ENCODE results near the gene MALT1. TPM values are rescaled to one million over a fixed set of nuclear protein-coding genes. Genes with fewer than 3 reads are reported as not detected.

The MALT1 gene
- total RNA-seq, 4 donors from 2014 or later, result 18.3 to 27.5 (median 22.6) TPM

DNA sequence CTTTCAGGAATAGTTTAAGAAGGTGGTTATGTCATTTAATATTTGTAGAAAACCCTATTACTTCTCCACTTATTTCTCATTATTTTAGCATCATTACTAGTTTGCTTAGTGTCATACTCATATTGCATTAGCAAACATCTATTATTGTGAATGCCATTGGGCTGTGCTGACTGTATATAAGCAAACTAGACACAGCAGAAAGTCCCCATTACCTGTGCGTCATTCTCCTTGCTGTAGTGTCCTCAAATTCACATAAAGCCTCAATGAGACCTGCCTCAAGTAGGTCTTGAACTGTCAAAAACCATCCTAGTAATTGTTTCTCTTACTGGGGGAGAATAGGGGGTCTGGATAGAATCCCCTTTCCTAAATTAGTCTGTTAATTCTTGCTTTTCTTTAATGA lies 43.6 kb downstream of the MALT1 start:
- no peaks in the 10 kb centered on the region for H3K9me3 ChIP-seq
- intact Hi-C loops (cut with DNase I), result no loop called here
- H3K27me3 ChIP-seq, result no peaks in the 10 kb centered on the region
- TF ChIP-seq POLR2AphosphoS5 (IDR thresholded peaks at IDR 0.05) (no peak), EP300 (IDR thresholded peaks at IDR 0.05) (no peak), POLR2A (IDR thresholded peaks at IDR 0.05; ENCODE audit: low read depth) (no peak)
- TF ChIP-seq, protein P1, sequence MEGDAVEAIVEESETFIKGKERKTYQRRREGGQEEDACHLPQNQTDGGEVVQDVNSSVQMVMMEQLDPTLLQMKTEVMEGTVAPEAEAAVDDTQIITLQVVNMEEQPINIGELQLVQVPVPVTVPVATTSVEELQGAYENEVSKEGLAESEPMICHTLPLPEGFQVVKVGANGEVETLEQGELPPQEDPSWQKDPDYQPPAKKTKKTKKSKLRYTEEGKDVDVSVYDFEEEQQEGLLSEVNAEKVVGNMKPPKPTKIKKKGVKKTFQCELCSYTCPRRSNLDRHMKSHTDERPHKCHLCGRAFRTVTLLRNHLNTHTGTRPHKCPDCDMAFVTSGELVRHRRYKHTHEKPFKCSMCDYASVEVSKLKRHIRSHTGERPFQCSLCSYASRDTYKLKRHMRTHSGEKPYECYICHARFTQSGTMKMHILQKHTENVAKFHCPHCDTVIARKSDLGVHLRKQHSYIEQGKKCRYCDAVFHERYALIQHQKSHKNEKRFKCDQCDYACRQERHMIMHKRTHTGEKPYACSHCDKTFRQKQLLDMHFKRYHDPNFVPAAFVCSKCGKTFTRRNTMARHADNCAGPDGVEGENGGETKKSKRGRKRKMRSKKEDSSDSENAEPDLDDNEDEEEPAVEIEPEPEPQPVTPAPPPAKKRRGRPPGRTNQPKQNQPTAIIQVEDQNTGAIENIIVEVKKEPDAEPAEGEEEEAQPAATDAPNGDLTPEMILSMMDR (IDR thresholded peaks at IDR 0.05), result no peak
- H3K27ac ChIP-seq (replicated peaks in 1 of 4), result no peak overlapping the region
- 100% methylated on average over 1 of the region's 1 CpG for WGBS
- H3K4me3 ChIP-seq, result no peak overlapping the region
- peaks cover 0 to 6% (median 3%) of the 10 kb centered on the region in 4 donors for H3K4me1 ChIP-seq
- peaks cover 0 to 30% (median 6%) of the 10 kb centered on the region in 4 donors for H3K36me3 ChIP-seq
- no peak for DNase-seq (ENCODE audit: extremely low spot score)

DNA sequence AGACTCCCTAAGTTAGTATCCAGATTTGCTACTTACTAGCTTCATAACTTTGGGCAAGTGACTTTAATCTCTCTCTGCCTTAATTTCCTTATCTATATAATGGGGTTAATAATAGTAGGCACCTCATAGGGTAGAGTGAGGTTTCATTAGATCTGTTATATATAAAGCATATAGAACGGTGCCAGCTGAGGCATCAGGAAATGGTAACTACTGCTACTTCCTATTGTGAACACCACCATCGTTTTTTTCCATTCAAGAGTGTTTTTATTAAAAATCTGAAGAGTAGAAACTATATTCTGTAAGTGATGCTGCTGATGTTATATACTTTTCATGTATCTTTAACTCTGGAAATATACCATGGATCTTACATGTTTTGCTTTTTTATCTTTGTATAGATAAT lies 44.3 kb downstream of the MALT1 start:
- H3K4me3 ChIP-seq, result no peak overlapping the region
- no peaks in the 10 kb centered on the region for H3K27me3 ChIP-seq
- peaks cover 0 to 6% (median 3%) of the 10 kb centered on the region in 4 donors for H3K4me1 ChIP-seq
- H3K27ac ChIP-seq (replicated peaks in 1 of 4), result no peak overlapping the region
- intact Hi-C loops (cut with DNase I), result no loop called here
- TF ChIP-seq POLR2A (IDR thresholded peaks at IDR 0.05; ENCODE audit: low read depth) (no peak), POLR2AphosphoS5 (IDR thresholded peaks at IDR 0.05) (no peak), EP300 (IDR thresholded peaks at IDR 0.05) (no peak)
- TF ChIP-seq, protein P1 (IDR thresholded peaks at IDR 0.05), result no peak
- H3K9me3 ChIP-seq, result no peaks in the 10 kb centered on the region
- H3K36me3 ChIP-seq, result peaks cover 0 to 27% (median 5%) of the 10 kb centered on the region in 4 donors
- DNase-seq (ENCODE audit: extremely low spot score), result no peak
- 75% methylated on average over 2 of the region's 2 CpGs for WGBS

GRCh38 chr18:58716060-58716756 lies 44.9 kb downstream of the MALT1 start:
- no peak overlapping the region for H3K4me3 ChIP-seq
- no peaks in the 10 kb centered on the region for H3K9me3 ChIP-seq
- no peak overlapping the region for H3K27ac ChIP-seq (replicated peaks in 1 of 4)
- intact Hi-C loops (cut with DNase I), result no loop called here
- H3K4me1 ChIP-seq, result peaks cover 0 to 6% (median 3%) of the 10 kb centered on the region in 4 donors
- peaks cover 0 to 32% (median 5%) of the 10 kb centered on the region in 4 donors for H3K36me3 ChIP-seq
- TF ChIP-seq POLR2A (IDR thresholded peaks at IDR 0.05; ENCODE audit: low read depth) (no peak), POLR2AphosphoS5 (IDR thresholded peaks at IDR 0.05) (no peak), EP300 (IDR thresholded peaks at IDR 0.05) (no peak)
- TF ChIP-seq, protein P1 (IDR thresholded peaks at IDR 0.05), result no peak
- 50% methylated on average over 4 of the region's 4 CpGs for WGBS
- no peaks in the 10 kb centered on the region for H3K27me3 ChIP-seq
- DNase-seq (ENCODE audit: extremely low spot score), result no peak

- Histone ChIP-seq H3K9me3 (no peaks in the 10 kb centered on the region), H3K4me3 (no peak overlapping the region), H3K27ac (replicated peaks in 1 of 4) (no peak overlapping the region), H3K27me3 (no peaks in the 10 kb centered on the region), H3K36me3 (peaks cover 0 to 50% (median 6%) of the 10 kb centered on the region in 4 donors), H3K4me1 (no peaks in the 10 kb centered on the region)
- intact Hi-C loops (cut with DNase I), result no loop called here
- no peak for DNase-seq (ENCODE audit: extremely low spot score)
- TF ChIP-seq, protein P1 (IDR thresholded peaks at IDR 0.05), result no peak
- TF ChIP-seq POLR2A (IDR thresholded peaks at IDR 0.05; ENCODE audit: low read depth) (no peak), EP300 (IDR thresholded peaks at IDR 0.05) (no peak)
- 95% methylated on average over 9 of the region's 9 CpGs for WGBS
Measured at GRCh38 chr18:58721566-58722239, 50.4 kb downstream of the MALT1 start.

All from esophagus muscularis mucosa (tissue), 4 donors.